T-helper 9 cell (primary cell): Measurements from ENCODE around the gene NCAPD2.

ENCODE experiments used
- DNase-seq: peaks from one replicate; pipeline ENCODE4 v3.0.0-alpha.2; 2020
- total RNA-seq, 2 donors: gene quantifications; one replicate each; lab custom pipeline; 2026; lab: John Stamatoyannopoulos, UW

NCAPD2 gene, protein sequence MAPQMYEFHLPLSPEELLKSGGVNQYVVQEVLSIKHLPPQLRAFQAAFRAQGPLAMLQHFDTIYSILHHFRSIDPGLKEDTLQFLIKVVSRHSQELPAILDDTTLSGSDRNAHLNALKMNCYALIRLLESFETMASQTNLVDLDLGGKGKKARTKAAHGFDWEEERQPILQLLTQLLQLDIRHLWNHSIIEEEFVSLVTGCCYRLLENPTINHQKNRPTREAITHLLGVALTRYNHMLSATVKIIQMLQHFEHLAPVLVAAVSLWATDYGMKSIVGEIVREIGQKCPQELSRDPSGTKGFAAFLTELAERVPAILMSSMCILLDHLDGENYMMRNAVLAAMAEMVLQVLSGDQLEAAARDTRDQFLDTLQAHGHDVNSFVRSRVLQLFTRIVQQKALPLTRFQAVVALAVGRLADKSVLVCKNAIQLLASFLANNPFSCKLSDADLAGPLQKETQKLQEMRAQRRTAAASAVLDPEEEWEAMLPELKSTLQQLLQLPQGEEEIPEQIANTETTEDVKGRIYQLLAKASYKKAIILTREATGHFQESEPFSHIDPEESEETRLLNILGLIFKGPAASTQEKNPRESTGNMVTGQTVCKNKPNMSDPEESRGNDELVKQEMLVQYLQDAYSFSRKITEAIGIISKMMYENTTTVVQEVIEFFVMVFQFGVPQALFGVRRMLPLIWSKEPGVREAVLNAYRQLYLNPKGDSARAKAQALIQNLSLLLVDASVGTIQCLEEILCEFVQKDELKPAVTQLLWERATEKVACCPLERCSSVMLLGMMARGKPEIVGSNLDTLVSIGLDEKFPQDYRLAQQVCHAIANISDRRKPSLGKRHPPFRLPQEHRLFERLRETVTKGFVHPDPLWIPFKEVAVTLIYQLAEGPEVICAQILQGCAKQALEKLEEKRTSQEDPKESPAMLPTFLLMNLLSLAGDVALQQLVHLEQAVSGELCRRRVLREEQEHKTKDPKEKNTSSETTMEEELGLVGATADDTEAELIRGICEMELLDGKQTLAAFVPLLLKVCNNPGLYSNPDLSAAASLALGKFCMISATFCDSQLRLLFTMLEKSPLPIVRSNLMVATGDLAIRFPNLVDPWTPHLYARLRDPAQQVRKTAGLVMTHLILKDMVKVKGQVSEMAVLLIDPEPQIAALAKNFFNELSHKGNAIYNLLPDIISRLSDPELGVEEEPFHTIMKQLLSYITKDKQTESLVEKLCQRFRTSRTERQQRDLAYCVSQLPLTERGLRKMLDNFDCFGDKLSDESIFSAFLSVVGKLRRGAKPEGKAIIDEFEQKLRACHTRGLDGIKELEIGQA (N-terminal part only)
- total RNA-seq, result 43.7 to 85.4 reads per million in 2 donors

DNA sequence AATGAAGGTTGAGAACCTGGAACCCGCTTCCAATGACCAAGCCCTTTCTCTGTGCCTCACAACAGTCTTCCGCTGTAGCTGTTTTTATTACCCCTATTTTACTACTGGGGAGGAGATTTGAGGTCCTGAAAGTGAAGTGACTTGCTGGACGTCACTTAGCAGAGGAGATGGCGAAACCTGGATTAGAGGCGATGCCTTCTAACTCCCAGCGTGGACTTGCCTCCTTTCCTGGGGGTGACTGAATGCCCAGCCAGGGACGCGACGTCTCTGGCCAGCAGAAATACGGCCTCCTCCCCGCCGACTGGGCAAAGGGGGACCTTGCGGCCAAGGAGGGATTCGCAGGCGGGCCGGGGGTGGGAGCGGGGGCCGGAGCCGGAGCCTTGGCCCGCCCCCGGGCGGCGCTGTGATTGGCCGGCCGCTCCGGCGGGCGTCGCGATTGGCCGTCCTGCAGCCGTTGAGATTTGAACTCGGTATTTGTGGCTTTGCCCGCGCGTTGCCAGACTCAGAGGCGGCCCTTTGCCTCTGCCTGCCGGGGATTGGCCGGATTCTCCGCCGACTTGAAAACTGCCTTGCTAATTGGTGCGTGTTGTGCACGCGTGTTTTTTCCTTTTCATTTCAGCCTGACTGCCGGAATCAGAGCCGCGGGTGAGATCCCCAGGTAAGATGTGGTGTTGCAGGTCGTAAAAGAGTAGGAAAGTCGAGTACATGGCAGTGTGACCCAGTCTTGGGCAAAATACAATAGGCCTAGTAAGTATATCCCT is at the start of gene NCAPD2:
NCAPD2 (plus strand) TSS at position 606 of the 761 bp plus-strand sequence. CDS start 997 bp downstream, outside the sequence.
- DNase-seq, result peak; percentile 90

DNA sequence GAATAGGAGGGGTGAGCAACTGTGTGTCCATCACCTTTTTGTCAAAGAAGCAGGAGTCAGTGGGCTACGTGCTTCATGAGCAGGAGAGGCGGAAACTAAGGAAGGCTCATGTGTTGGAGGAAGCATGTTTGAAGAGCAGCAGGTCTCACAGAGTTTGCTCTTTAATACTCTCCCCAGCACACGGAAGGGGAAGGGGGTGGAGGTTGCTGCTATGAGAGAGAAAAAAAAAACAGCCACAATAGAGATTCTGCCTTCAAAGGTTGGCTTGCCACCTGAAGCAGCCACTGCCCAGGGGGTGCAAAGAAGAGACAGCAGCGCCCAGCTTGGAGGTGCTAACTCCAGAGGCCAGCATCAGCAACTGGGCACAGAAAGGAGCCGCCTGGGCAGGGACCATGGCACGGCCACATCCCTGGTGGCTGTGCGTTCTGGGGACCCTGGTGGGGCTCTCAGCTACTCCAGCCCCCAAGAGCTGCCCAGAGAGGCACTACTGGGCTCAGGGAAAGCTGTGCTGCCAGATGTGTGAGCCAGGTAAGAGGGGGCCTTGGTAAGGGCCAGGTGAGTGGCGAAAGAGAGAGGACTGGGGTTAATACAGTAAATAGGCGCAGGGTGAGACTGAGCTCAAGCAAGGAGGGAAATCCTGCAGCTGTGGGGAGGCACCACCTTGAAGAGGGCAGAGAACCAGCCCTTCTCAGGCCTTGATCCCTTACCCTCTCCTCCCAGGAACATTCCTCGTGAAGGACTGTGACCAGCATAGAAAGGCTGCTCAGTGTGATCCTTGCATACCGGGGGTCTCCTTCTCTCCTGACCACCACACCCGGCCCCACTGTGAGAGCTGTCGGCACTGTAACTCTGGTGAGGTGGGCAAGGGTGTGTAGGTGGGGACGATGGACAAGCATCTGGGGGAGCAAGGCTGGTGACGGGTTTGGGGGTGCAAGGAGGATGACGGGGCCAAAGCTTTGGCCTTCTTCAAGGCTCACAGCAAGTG is 48.9 kb upstream of the NCAPD2 start, which contains the start of gene CD27:
CD27 (plus strand) TSS at position 252 of the 985 bp plus-strand sequence; CDS start at position 393, 141 bp downstream.
- DNase-seq, result no peak

DNA sequence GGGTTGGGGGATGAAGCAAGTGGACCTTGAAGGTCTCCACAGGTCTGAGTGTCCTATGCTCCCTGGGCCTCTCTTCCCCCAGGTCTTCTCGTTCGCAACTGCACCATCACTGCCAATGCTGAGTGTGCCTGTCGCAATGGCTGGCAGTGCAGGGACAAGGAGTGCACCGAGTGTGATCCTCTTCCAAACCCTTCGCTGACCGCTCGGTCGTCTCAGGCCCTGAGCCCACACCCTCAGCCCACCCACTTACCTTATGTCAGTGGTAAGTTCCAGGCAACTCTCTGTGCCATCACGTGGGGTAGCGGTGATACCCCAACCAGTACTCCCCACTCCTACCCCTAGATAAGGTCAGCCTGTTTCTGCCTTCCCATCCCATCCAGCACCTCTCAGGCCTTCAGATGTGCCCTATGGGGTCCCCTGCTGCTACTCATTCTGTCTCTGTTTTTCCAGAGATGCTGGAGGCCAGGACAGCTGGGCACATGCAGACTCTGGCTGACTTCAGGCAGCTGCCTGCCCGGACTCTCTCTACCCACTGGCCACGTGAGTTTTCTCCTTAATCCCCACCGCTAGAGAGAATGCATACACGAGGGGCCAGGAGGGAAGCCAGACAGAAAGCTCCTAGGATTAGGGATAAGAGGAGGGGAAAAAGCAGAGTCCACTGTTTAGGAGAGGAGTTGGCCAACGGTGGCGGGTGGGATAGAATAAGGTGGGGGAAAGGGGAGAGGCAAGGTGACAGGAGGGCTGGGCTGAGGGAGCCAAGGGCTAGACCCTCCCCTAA is 43.6 kb upstream of the NCAPD2 start:
- no peak for DNase-seq

DNA sequence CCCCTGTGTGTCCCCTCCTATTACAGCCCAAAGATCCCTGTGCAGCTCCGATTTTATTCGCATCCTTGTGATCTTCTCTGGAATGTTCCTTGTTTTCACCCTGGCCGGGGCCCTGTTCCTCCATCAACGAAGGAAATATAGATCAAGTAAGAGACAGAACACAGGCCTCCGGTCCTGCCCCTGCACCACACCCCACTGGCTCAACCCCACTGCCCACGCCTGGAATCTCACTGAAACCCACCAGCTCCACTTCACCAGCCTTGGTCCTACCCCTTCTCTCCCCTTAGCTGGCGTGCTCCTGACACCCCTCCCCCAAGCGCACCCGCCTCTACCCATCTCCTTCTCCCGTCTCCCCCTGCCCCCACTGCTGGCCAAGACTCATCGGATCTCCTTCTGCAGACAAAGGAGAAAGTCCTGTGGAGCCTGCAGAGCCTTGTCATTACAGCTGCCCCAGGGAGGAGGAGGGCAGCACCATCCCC is 43.0 kb upstream of the NCAPD2 start:
- DNase-seq, result no peak

DNA sequence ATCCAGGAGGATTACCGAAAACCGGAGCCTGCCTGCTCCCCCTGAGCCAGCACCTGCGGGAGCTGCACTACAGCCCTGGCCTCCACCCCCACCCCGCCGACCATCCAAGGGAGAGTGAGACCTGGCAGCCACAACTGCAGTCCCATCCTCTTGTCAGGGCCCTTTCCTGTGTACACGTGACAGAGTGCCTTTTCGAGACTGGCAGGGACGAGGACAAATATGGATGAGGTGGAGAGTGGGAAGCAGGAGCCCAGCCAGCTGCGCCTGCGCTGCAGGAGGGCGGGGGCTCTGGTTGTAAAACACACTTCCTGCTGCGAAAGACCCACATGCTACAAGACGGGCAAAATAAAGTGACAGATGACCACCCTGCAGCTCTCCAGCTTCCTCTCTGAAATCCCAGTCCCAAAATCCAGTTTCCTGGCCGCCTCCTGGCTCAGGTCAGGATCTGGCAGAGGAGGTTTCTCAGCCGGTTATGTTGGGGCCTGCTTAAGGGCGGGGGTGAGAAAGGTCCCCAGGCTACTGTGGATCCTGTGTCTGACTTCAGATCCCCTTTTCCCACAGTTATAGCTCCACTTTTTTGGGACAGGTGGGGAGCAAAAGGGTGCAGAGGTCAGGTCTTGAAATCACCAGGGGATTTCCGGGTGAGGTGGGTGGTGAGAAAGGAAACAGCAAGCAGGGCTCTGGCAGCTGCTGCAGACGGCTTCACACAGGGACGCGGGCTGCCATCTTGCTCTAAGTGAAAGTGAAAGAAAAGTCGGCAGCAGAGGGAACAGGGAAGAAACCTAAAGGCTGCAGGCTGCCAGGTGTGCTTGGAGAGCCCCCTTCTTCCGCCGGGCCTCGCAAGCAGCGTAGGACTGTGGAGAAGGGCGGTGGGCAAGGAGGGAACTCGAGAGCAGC is 42.3 kb upstream of the NCAPD2 start, which contains the start of gene TAPBPL:
TAPBPL (plus strand) TSS at position 695 of the 897 bp plus-strand sequence. CDS start 207 bp downstream, outside the sequence.
- DNase-seq, result peak; percentile 66

DNA sequence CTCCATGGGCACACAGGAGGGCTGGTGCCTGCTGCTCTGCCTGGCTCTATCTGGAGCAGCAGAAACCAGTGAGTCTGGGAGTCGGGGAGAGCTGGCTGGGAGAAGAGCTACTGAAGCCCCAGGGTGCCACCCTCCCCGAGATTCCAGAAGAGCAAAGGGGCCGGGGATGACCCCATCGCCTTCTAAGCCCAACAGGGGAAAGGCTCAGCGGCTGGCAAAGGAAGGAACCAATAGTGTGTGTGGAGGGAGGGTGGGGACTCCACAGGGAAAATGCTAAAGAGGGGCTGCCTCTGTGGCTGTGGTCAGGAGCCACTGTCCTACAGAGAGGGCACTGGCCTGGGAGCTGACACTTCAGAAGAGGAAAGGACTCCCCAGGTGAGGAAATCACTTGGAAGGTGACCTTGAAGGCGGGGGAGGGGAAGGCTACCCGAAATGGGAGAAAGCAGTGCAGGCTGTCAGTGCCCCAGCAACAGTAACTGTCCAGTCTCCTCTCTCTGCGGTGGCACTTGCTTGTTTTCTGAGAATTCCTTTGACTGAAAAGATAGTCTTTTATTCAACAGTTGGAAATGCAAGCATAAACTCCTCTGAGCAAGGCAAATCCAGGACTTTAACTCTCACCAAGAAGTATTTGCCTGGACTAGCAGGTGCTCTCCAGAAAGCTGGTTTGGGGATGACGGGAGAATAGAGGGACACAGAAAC is 41.5 kb upstream of the NCAPD2 start:
- no peak for DNase-seq

DNA sequence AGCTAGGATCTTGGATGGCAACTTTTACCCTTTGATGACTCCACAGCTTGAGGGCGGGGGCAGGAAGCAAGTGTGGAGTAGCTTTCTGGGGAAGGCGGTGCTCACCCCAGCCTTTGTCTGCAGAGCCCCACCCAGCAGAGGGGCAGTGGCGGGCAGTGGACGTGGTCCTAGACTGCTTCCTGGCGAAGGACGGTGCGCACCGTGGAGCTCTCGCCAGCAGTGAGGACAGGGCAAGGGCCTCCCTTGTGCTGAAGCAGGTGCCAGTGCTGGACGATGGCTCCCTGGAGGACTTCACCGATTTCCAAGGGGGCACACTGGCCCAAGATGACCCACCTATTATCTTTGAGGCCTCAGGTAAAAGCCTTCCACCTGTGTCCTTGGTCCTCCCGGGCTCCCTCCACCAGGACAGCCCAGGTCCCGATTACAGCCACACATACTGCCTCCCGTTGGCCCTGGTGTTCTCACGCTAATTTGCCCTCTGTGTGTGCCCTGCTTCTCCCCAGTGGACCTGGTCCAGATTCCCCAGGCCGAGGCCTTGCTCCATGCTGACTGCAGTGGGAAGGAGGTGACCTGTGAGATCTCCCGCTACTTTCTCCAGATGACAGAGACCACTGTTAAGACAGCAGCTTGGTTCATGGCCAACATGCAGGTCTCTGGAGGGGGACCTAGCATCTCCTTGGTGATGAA is 40.8 kb upstream of the NCAPD2 start:
- no peak for DNase-seq

DNA sequence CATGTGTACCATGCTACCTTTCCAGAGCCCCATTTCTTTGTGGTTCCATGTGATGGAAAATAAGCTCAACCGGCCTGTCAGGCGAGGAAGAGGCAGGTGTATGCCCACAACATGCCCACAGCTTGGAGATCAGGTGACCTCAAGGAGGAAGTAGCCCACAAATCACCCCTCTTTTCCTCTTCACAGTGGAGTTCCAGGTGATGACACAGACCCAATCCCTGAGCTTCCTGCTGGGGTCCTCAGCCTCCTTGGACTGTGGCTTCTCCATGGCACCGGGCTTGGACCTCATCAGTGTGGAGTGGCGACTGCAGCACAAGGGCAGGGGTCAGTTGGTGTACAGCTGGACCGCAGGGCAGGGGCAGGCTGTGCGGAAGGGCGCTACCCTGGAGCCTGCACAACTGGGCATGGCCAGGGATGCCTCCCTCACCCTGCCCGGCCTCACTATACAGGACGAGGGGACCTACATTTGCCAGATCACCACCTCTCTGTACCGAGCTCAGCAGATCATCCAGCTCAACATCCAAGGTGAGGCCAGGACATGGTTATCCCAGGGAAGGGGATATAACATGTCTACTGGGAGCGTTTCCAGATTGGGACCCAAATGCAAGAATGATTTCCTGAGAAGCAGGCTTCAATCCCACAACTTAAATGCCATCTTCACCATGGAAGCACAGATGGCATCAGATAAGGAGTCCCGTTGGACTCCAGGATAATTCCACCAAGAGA is 36.5 kb upstream of the NCAPD2 start:
- no peak for DNase-seq

DNA sequence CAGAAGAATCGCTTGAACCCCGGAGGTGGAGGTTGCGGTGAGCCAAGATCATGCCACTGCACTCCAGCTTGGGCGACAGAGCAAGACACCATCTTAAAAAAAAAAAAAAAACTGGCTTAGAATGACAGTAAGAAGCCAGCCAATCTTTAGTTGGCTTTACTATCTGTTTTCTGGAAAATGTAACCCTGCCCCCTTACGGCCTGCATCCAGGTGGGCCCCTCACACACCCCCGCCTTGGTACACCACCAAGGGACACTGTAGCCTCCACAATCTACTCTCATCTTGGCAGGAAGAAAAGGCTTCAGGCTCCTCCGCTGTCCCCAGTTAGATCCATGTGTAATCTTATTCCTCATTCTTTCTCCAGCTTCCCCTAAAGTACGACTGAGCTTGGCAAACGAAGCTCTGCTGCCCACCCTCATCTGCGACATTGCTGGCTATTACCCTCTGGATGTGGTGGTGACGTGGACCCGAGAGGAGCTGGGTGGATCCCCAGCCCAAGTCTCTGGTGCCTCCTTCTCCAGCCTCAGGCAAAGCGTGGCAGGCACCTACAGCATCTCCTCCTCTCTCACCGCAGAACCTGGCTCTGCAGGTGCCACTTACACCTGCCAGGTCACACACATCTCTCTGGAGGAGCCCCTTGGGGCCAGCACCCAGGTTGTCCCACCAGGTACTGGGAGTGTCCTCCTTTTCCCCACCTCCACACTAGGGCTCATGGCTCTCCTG is 35.5 kb upstream of the NCAPD2 start:
- no peak for DNase-seq

DNA sequence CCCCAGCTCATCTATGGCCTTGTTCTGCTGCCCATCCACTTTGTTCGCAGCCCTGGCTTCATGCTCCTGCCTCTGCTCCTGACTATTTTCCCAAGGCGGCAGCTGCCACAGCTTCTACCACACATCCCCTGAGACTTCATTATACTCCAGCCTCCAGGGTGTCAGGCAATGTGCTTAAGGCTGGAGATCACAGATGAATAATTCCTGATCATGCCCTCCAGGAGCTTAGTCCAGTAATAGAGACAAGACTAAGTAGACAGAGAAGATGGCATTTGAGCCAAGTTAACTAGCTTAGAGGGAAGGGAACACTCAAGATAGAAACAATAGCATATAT is 34.9 kb upstream of the NCAPD2 start:
- no peak for DNase-seq

DNA sequence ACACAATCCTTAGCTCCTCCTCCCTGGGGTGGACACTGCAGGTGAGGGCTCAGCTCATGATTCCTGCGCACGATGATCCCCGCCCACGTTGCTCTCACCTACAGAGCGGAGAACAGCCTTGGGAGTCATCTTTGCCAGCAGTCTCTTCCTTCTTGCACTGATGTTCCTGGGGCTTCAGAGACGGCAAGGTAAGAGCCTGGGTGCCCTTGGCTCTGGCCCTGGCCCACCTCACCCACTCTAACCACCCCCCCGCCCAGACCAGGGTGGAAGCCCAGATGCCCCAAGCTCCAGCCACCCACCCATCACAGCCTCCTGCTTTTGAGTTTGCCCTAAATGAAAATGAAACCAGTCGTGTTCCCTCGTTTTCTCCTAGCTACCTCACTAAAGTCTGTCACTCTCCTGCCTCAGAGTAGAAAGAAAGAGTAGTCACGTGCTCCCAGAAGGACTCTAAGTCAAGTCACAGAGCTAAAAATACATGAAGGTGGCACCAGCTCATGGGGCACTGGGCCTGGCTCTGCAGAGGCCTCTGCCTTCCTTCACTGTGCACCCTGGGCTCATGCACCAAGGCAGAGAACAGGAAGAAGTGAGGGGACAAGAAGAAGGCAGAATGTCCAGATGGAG is 33.0 kb upstream of the NCAPD2 start:
- no peak for DNase-seq

DNA sequence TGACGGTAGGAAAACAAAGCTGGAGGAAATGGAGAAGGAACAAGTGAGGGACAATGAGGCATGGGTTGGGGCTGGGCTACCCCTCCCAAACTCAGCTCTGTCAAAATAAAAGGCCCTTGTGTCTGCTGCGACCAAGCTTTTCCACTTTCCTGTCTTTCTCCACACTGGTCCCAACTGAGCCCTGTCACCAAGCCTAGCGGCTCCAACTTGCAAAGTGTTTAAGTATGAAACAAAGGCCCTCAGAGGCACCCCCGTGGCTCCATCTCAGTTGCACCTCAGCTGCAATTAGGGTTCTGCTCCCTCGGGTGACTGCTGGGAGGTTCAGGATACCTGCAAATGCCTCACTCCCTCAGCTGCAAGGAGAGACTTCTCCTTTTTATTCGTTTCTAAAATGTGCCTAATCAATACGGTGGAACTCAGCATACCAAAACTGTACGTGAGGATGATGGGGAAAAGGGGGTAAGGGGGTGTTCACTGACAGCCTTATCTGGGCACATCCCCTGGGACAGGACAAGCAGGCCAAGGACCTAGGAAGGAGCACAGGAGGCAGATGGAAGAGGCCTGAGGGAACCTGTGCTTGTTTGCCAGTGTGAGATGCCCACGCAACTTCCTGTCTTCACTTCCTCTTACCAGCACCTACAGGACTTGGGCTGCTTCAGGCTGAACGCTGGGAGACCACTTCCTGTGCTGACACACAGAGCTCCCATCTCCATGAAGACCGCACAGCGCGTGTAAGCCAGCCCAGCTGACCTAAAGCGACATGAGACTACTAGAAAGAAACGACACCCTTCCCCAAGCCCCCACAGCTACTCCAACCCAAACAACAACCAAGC is 32.3 kb upstream of the NCAPD2 start:
- DNase-seq, result peak; percentile 71

DNA sequence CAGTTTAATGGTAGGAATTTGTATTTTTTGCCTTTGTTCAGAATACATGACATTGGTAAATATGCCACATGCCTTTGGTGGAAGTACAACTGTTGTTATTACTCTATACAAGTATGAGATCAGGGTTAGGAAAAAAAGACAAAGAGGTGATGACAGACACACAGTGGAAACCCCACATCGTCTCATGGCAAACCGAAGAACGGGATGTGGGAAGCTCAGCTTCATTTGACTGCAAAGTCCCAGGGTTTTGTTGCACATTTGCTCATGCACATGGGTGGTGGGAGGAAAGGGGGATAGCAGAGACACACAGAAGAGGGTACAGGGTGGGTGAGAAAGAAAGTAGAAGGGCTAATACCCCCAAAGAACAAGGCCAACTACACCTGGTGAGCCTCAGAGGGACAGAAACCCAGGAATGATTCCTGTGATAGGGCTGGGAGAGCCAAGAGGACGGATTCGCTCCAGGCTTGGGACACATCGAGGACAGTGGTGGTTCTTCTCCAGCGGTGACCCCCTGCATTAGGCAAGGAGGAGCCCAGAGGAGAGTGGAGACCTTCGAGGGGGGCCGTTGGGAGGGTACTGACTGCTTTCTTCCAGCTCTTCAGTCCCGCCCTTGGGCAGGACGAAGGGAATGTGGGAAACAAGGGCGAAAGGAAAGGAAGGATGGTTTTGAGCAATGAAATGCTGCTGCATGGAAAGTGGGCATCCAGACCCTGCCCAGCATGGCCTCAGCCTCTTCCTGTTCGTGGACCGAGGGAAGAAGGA is 31.5 kb upstream of the NCAPD2 start:
- no peak for DNase-seq

DNA sequence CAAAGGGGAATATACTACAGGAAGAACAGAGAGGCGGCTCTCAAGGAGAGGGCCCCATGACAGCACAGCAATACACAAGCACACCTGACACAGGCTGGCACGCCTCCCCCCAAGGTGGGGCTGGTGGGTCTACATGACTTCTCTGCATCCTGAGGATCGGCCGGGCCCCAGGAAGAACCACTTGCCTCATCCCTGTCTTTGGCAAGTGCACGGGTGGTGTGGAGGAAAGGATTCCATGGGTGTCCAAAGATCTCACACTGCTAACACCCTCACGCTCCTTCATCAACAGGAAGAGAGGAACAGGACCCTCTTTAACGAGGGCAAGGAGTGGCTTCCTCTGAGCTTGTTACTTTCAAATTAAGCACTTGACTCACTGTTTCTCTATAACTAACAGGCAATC is 30.7 kb upstream of the NCAPD2 start:
- no peak for DNase-seq
